Kidney tubule cell (primary cell): ENCODE measurements around the gene MSLN.

Experiments
- DNase-seq: peaks from one replicate; pipeline ENCODE4 v3.0.0-alpha.2; 2018; ENCODE audit warnings: low spot score

The MSLN gene

DNA sequence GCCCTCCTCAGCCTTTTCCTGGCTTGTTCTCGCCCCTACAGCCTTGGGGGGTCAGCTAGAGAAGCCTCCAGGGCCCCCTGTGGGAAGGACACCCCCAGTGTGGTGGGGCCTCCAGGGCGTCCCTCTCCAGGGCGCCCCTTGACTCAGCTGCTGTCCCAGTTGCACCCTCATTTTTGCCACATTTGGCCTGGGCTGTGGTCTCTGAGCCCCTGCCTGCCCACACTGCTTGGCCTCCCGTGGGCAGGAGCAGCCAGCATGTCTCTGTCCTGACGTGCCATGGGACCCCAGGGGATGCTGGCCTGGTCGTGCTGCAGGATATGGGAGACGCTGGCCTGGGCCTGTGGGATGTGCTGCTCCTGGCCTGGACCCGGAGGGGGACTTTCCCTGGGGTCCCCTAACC is 32.9 kb downstream of the MSLN start:
- DNase-seq, result no peak

DNA sequence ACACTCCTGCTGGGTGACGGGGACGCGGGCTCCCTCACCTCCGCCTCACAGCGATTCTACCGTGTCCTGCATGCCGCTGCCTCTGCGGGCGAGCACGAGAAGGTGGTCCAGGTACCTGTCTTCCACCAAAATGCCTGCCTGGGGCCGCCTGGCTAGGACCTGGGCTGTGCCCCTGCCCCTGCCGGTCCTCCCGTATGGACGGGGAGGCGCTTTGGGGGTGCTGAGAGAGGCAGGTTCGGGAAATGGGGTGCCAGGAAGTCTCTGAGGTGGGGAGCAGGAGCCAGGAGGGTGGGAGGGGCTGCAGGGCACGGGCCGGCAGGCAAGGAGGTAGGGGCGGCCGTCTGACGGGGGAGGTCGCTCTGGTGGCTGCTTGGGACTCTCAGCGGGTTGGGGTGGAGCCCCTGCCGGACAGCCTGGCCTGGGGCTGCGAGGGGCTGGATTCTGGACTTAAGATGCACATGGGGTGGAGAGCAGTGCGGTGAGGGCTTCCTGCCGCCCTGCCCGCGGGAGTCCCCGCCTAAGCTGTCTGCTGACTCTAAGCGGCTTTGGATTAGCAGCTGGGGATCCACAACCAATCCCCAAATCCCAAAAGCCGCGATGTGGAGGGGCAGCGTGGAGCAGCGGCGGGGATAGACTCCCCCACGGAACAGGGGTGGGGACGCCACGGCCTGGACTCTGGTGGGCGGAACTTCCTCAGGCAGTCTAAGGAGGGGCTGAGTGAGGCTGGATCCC is 33.7 kb downstream of the MSLN start:
- DNase-seq, result no peak

DNA sequence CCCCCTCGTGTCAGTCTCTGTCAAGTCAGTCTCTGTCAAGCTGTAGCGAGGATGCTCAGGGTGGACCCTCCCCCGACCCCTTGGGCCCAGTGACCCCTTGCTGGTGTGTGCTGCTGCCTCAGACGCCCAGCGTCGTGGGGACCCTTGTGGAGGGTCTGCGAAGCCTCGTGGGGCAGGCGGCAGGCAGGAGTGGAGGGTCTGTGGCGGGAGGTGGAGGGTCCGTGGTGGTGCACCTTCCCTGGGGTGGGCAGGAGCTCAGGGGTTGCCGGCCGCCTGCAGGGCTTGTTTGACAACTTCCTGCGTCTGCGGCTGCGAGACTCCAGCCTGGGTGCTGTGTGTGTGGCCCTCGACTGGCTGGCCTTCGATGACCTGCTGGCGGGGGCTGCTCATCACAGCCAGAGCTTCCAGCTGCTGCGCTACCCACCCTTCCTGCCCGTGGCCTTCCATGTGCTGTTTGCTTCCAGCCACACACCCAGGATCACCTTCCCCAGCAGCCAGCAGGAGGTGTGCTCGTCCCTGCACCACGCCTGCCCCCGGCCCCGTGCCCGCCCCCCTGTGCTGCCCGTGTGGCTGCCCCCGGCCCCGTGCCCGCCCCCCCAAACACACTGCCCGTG is 34.4 kb downstream of the MSLN start:
- no peak for DNase-seq

DNA sequence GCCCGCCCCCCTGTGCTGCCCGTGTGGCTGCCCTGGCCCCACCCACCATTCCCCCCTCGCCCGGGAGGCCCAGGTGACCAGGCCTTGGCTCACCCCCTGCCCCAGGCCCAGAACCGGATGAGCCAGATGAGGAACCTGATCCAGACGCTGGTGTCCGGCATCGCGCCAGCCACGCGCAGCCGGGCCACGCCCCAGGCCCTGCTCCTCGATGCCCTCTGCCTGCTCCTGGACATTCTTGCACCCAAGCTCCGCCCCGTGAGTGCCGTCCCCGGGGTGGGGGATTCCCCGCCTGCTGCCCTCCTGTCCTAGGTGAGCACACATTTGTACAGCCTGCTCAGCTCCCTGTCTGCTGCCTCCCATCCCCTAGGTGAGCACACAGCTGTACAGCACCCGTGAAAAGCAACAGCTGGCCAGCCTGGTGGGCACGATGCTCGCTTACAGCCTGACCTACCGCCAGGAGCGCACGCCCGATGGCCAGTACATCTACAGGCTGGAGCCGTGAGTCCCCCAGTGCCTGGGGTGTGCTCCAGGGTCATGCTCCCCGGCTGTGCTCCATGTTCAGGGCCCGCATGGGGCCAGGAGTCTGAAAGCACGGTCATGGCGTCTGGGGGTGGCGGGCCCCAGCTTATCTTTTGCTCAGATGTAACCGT is 35.2 kb downstream of the MSLN start:
- peak; percentile 42 for DNase-seq

DNA sequence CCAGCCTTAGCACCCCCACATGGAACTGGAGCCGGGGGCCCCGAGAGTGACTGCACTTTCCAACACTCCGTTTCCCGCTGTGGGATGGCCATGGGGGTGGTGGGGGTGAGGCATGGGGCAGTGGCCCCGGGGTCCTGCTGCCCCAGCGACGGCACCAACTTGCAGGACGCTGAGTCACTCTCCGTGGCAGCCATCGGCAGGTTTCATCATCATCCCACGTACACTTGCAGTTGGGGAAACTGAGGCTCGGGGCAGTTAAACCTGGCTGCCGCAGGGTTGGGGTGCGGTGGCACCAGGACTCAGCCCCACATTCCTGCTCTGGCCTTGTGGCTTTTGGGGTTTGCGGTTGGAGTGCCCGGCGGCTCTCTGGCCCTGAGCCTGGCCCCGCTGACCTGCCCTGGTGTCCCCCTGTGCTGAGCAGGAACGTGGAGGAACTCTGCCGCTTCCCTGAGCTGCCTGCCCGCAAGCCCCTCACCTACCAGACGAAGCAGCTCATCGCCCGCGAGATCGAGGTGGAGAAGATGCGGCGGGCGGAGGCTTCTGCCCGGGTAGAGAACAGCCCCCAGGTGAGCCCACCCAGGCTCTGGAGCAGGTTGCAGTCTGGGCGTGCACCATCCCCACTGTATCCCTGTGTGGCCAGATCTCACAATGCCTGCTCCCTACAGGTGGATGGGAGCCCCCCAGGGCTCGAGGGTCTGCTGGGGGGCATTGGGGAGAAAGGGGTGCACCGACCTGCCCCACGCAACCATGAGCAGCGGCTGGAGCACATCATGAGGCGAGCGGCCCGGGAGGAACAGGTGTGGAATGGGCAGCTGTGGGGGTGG is 36.0 kb downstream of the MSLN start:
- no peak for DNase-seq

DNA sequence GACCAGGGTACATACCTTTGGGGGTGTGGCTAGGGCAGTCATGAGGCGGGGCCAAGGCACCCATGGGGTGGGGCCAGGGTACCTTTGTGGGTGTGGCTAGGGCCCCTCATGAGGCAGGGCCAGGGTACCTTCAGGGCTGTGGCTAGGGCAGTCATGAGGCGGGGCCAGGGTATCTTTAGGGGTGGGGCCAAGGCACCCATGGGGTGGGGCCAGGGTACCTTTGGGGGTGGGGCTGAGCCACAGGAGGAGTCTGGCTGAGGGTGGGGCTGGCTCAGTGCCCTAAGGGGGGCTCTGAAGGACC is 36.5 kb downstream of the MSLN start:
- no peak for DNase-seq

DNA sequence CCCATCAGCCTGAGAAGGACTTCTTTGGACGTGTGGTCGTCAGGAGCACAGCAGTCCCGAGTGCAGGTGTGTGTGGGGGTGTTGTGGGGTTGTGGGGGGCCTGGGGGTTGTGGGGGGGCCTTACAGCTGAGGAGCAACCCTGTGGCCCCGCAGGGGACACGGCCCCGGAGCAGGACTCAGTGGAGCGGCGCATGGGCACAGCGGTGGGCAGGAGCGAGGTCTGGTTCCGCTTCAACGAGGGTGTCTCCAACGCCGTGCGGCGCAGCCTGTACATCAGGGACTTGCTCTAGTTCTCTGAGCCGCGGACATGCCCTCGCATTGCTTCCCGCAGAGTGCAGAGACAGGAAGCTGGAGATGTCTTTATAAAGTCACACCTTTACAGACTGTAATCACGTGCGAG is 37.2 kb downstream of the MSLN start:
- no peak for DNase-seq

DNA sequence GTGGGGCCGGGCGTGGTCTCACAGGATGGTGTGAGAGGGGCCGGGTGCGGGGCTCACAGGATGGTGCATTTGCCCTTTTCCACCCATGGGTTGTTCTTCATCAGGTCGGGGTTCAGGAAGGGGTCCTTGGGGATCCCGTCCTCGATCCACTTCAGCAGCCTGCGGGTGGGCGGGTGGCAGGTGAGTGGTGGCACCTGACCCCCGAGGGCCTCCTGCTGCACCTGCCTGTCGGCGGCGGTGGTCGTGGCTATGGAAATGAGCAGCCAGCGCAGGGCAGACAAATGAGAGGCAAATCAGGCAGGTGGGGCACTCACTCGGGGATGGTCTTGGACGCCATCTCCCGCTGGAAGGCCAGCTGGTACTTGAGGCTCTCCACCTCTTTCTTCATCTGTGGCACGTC is 38.1 kb downstream of the MSLN start:
- no peak for DNase-seq

DNA sequence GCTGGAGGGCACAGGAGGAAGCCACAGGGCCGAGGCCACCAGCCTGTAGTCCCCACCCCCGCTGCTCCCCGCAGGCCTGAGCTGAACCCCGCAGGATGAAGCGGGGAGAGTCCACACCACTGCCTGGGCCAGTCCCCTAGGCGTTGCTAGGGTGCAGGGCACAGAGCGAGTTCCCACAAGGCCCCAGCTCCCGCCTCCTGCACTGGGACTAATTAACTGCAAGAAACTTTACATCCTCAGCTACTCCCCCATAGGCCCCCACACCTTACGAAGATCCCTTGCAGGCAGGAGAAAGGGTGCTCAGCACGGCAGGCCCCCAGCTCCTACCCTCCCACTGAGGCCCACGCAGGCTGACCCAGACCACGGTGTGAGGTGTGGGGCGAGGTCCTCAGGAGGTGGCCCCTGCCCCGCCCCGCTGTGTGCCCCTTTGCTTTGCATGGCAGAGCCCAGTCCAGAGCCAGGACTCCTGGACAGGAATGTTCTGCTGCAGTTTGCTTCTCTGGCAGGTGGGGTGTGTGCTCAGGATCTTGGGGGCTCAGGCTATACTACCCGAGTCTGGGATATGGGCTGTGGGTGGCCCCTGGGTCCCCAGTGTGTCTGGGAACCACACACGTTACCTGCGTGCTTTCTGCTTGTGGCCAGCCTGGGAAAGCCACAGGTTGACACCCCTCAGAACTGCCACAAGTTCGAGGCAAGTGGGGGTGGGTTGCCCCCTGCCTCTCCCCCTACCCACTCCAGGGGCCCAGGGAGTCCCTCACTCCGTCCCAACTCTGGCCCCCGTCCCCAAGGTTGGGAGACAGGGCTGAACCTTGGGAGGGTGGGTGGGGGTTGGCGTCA is 38.8 kb downstream of the MSLN start:
- DNase-seq, result no peak

DNA sequence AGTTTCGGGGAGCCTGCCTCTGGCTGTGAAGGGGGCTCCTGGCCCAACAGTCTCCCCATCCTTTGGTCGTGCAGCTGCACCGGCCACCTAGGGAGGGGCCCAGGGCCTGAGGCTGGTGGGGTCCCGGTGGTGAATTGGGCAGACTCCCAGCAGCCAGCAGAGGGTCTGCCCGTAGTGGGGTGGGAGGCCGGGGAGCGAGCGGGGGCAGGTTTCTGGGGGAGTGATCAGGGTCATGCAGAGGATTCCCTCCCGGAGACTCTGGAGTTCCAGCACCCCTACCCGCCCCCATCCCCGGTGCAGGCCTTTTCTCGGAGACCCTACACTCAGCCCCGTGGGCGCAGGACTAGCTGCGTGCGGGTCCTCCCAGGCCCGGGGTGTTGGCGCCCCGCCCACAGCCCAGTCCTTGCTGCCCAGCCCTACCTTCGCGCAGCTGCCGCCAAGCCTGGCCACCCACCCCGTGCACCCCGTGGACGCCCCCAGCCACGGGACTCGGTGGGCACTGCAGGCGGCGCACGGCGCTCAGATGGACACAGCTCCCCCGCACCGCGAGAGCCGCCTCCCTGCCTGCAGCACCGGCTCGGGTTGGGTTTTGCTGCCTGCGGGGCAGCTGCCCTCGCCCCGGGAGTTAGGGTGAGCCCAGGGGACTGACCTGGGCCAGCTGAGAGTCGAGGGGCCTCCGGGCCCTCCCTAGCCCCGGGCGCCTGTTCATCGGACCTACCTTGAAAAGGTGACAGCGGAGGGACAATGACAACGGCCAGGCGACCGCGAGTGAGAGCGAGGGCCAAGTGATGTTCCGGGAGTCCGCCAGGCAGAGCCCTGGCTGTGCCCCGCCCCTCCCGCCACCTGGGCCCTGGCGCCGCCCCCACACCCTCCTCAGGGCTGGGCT is 39.7 kb downstream of the MSLN start, which contains the start of gene GNG13:
Gene GNG13 (minus strand): TSS at position 787 of the 886 bp plus-strand sequence. CDS start 1,657 bp downstream, outside the sequence.
- DNase-seq, result no peak

DNA sequence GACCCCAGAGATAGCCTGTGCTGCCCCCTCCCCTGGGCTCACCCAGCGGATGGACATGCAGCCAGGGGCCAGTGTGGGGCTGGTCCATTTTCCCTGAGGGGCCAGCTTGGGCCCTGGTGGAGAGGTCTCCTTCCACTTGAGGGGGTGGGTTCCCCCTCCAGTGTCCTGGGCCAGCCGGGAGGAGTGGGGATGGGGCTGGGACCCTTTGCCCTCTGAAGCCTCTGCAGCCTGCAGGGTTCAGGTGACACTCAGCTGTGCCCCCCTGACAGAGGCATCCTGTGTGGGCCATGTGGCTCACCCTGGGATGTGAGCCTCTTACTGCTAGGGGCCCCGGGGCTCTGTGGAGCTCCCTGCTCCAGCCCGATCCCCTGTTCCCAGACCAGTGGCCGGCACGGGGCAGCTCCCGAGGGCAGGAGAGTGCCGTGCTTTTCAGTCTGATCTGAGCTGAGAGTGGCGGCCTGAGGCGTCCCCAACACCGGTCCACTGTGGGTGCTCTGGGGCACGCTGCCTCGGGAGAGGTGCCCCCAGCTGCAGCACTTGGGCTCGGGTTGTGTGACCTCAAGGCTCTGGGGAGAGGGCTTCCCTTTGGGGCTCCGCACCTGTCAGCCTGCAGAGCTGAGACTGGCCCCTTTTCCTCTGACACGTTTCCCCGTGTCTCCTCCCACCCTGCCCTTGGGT is 40.4 kb downstream of the MSLN start:
- DNase-seq, result no peak

DNA sequence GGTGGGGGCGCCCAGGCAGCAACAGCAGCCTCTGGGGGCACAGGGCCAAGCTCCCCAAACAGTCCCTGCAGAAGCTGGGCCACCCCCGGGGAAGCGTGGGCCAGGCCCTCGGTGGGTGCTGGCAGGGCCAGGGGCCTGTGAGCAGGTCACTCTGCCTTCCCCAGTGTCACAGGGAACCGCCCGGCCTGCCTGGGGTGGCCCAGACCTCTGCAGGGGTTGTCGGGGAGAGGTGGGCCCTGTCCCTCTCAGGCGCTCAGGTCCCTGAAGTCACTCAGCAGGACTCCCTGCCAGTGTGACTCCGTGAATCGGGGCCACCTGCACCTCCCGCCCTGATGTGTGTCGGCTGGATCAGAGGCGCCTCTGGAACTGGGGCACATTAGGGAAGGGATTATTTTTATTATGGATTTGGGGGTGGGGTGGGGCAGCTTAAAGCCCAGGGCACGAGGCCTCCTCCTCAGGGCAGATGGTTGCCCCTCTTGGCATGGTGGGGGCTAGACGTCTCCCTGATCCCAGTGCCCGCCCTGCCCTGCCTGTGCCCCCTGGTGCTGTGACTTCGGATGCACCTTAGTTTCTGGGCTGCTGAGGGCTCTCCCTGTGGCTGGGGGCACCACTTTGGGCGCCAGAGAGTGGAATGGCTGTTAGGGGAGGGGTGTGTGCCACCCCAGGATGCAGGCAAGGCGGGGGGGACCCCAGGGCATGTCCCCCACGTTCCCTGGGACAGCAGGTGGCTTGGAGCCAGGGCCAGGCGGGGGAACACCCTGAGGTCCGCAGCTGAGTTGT is 41.2 kb downstream of the MSLN start:
- DNase-seq, result no peak

DNA sequence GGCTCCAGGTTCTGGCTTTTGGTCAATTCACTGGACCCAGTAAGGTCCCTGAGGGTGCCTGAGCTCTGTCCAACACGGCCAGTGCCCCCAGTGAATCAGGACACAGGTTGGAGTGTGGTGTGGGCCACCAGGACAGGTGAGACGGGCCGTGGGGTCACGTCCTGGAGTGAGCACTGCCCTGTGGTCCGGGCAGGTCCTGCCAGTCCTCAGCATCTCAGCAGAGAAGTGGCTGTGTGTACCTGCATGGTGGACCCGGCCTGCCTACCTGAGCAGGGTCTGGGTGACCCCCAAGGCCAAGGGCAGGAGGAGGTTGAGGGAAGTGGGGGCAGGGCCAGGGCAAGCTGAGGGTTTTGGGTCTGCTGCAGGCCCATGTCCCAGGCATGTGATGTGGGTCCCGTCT is 41.9 kb downstream of the MSLN start:
- no peak for DNase-seq

DNA sequence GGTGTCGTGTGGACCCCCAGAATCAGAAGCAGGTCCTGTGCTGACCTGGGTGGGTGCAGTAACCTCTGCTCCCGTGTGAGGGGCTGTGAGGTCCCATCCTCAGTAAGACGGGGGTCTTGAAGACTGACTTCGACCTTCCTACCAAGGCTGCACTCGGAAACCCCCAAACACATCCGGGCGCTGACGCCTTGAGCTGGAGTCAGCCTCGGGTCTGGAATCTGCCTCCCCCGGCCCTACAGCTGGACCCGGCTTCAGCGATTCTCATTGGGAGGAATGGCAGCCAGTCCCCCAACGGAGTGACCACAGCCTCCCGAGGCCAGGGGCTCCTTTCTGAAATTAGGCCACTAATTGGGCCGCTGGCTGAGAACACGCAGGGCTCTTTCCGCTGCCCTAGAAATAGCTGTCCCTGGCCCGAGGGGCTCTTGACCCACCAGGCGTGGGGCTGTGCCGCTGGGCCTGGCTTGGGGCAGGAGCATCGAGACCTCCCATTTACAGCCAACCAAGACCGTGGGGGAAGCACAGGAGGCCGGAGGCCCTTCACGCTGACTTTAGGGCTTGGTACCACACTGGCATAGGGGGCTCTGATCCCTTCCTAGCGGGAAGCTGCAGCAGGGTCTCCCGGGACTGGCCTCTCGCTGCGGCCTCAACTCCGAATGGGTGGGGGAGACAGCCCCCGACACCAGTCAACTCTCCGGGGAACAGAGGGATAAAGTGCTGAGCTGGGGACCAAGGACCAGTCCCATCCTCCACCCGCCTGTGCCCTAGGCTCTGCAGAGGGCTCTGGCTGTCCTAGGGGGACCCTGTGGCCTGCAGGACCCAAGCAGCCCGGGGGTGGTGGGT is 42.6 kb downstream of the MSLN start:
- no peak for DNase-seq

DNA sequence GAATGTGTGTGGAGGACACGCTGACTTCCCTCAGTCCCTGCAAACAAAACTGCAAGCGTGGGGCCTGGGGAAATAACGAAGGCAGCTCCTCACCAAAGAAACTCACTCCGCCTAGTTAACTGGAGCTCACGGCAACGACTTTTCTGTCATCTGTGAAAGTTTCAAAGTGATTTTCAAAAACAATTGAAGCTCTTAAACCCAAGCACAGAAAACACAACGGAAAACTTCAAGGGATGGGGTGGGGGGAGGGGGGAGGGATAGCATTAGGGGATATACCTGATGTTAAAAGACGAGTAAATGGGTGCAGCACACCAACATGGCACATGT is 43.2 kb downstream of the MSLN start:
- DNase-seq, result no peak

DNA sequence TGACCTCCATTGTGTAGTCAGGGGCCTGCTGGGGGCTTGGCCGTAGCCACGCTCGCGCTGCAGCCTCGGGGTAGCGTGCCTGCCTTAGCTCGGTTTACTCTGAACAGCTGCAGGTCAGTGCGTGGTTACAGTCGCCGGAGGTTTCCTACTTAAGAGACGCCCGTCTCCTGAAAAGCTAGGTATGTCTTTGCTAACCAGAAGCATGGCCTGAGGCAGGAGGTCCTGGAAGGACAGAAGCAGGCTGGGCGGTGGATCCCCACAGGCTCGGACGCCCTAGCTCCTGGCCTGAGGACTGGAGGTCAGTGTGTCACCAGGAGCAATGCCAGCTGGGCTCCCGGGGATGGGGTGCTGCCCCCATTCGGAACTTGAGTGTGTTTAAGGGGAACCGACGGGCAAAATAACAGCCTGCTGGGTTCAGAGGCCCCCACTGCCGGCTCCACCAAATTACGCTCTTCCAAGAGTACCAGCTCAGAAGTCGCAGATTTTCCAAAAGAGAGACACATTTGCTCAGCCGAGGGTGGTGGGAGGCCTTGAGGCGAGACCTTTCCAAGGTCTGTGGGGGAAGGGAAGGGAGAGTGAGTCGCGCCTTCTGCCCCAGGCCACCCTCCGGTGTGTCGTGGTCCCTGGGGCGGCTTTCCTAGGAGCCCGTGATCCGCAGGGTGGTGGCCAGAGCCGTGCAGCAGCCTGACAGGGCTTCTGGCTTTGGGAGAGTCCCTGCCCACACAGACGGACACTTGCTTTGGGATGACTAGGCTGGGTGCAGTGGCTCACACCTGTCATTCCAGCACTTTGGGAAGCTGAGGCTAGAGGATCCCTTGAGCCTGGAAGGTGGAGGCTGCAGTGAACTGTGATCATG is 43.9 kb downstream of the MSLN start:
- DNase-seq, result no peak

DNA sequence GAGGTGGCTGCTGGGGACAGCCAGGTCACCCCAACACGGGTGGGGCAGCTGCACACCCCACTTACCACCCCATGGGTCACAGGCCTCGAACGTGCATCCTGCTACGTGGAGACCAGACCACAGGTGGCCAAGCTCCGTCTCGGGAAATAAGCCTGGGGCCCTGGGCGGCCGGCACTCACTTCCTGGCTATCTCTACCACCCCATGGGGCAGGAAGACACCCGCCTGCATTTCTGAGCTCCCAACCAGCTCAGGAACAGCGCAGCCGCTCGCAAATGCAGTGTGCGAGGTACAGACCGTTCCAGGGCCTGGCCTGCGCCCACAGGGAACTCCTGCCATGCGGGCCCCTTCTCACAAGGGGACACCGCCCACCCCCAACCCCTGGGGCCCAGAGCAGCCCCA is 44.9 kb downstream of the MSLN start:
- no peak for DNase-seq
